ENCODE data around the gene ATP1B2. TPM values are rescaled to one million over a fixed set of nuclear protein-coding genes. Genes with fewer than 3 reads are reported as not detected.

Gene ATP1B2
- total RNA-seq, 4 donors from 2014 or later: 0.09 to 1.5 (median 0.21) TPM; not detected in 1

DNA sequence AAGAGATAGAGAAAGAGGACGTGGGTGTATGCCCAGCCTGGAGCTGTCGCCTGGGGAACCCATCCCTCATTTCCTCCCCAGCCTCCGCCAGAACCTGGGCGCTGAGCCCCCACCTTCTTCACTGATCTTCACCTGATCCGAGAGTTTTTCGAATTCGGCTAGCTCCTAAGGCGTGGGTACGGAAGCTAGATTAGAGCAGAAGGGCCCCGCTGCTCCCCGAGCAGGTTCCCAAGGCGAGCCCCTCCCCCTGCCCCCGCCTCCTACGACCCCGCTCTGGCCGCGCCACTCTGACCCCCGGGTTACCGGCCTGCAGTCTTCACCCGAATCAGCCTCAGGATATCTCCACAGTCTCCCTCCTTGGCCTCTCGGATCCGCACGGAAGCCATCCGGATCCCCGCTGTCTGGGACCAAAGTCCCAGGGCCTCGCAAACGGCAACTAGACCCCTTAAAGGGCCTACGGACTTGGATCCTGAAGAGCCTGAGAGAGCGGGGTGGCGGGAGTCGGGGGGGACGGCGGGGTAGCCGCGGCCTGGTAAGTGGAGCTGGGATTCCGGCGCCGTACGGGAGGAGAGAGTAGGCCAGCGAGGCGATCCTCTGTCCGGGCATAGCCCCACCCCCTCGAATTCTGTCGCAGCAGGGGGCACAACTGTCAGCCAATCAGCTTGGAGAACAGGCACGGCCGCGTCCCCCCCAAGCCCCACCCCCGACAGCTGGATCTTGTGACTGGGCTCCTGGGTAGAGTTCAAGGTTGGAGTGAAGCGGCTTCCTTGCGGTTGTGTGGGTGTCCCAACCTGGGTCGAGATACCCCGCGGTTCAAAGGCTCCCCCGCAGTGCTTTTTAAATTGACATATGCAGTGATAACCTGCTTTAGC is 23.2 kb upstream of the ATP1B2 start, which contains the start of gene SAT2:
TSS of gene SAT2 (minus strand) at position 572 of the 872 bp plus-strand sequence. CDS start at position 386, 186 bp downstream.
- WGBS, 2 donors: 0 to 1% methylated on average over 16 to 34 of the region's 54 CpGs
- peaks cover 0 to 15% (median 0%) of the 10 kb centered on the region in 3 donors for H3K36me3 ChIP-seq
- peak within 1 kb of the TSS; percentile 77 to 94 (median 82) for H3K4me3 ChIP-seq
- peak; percentile 57 for DNase-seq
- TF ChIP-seq POLR2A (IDR thresholded peaks at IDR 0.05): peak in 3 of 4 donors; percentile 11 to 82 (median 57)
- TF ChIP-seq CTCF (IDR thresholded peaks at IDR 0.05): no peak
- H3K27ac ChIP-seq: peak within 1 kb of the TSS; percentile 91 to 96 (median 94)
- intact Hi-C loops (cut with DNase I): no loop called here
- peaks cover 8 to 19% (median 9%) of the 10 kb centered on the region in 3 donors for H3K4me1 ChIP-seq
- H3K27me3 ChIP-seq: no peaks in the 10 kb centered on the region
- H3K9me3 ChIP-seq: no peaks in the 10 kb centered on the region

GRCh38 chr17:7629939-7630571 is 20.7 kb upstream of the ATP1B2 start, which contains the start of gene SHBG:
TSS of gene SHBG (plus strand) at chr17:7630135. CDS start at chr17:7630173, 38 bp downstream.
- no peaks in the 10 kb centered on the region for H3K27me3 ChIP-seq
- H3K36me3 ChIP-seq: peaks cover 0 to 14% (median 0%) of the 10 kb centered on the region in 3 donors
- TF ChIP-seq POLR2A (IDR thresholded peaks at IDR 0.05): no peak
- no peak for TF ChIP-seq CTCF (IDR thresholded peaks at IDR 0.05)
- 72 to 75% methylated on average over 9 to 12 of the region's 13 CpGs for WGBS, 2 donors
- H3K27ac ChIP-seq: no peak within 1 kb of the TSS
- H3K4me1 ChIP-seq: peaks cover 8 to 19% (median 9%) of the 10 kb centered on the region in 3 donors
- intact Hi-C loops (cut with DNase I): no loop called here
- DNase-seq: no peak
- no peak within 1 kb of the TSS for H3K4me3 ChIP-seq
- no peaks in the 10 kb centered on the region for H3K9me3 ChIP-seq

- Histone ChIP-seq H3K27ac (no peak overlapping the region), H3K36me3 (no peaks in the 10 kb centered on the region), H3K27me3 (no peaks in the 10 kb centered on the region), H3K9me3 (no peaks in the 10 kb centered on the region), H3K4me1 (peaks cover 5 to 13% (median 6%) of the 10 kb centered on the region in 3 donors), H3K4me3 (no peak overlapping the region)
- WGBS, 2 donors: 78 to 82% methylated on average over 7 to 9 of the region's 11 CpGs
- intact Hi-C loops (cut with DNase I): no loop called here
- TF ChIP-seq POLR2A (IDR thresholded peaks at IDR 0.05): no peak
- TF ChIP-seq CTCF (IDR thresholded peaks at IDR 0.05): no peak
- DNase-seq: no peak
Measured at GRCh38 chr17:7631398-7632380, 19.0 kb upstream of the ATP1B2 start.

GRCh38 chr17:7632492-7632894 is 18.2 kb upstream of the ATP1B2 start:
- H3K27ac ChIP-seq: no peak overlapping the region
- peaks cover 0 to 8% (median 3%) of the 10 kb centered on the region in 3 donors for H3K4me1 ChIP-seq
- no peaks in the 10 kb centered on the region for H3K27me3 ChIP-seq
- WGBS, 2 donors: 28 to 37% methylated on average over 6 of the region's 6 CpGs
- H3K9me3 ChIP-seq: no peaks in the 10 kb centered on the region
- intact Hi-C loops (cut with DNase I): no loop called here
- no peak for TF ChIP-seq POLR2A (IDR thresholded peaks at IDR 0.05)
- TF ChIP-seq CTCF (IDR thresholded peaks at IDR 0.05): peak; percentile 30 to 62 (median 52)
- no peak for DNase-seq
- H3K36me3 ChIP-seq: no peaks in the 10 kb centered on the region
- no peak overlapping the region for H3K4me3 ChIP-seq
